ENCODE measurements around the gene CFAP73. TPM values are rescaled to one million over a fixed set of nuclear protein-coding genes. Genes with fewer than 3 reads are reported as not detected.

CFAP73 gene
- total and polyA plus RNA-seq, 2 of the 8 experiments (the other 6 are each of a cell fraction or from before 2014, with no cell fraction given): 0.45 to 0.56 TPM

GRCh38 chr12:113134071-113134470 lies 15.5 kb upstream of the CFAP73 start:
- Histone ChIP-seq H2BK20ac (ENCODE audit: low read length) (no peak overlapping the region), H2BK5ac (ENCODE audit: low read depth, low read length) (no peak overlapping the region), H4K5ac (ENCODE audit: insufficient read length, low read depth, low read length) (no peak overlapping the region), H3K9ac (replicated peaks in 1 of 4; ENCODE audit: extremely low read depth in 1 of 4, low read depth in 3 of 4, low read length in 3 of 4) (no peak overlapping the region), H3K27me3 (replicated peaks in 1 of 4; ENCODE audit: control insufficient read depth in 3 of 4, extremely low read depth in 1 of 4, insufficient read depth in 3 of 4, low read length in 3 of 4) (peaks cover 0 to 13% (median 6%) of the 10 kb centered on the region in 4 experiments; a peak in 5 of 7 replicates), H3K79me2 (ENCODE audit: control insufficient read depth in 1 of 2, insufficient read depth in 2 of 2, low read length in 2 of 2) (no peaks in the 10 kb centered on the region), H2AK5ac (ENCODE audit: low read depth, low read length) (no peak overlapping the region), H3K23ac (ENCODE audit: insufficient read length) (no peak overlapping the region), H3K79me1 (ENCODE audit: low read depth, low read length) (no peaks in the 10 kb centered on the region), H2AFZ (ENCODE audit: low read length) (no peak overlapping the region), H3K27ac (ENCODE audit: low read depth, low read length) (no peak overlapping the region), H4K91ac (replicated peaks; ENCODE audit: insufficient read length, low read length) (no peak overlapping the region), H2BK12ac (ENCODE audit: low read depth, low read length) (no peak overlapping the region), H3K4ac (replicated peaks; ENCODE audit: insufficient read length, low read depth, low read length) (no peak overlapping the region), H3K56ac (replicated peaks; ENCODE audit: insufficient read length, low read depth, low read length) (no peak overlapping the region), H3K4me2 (ENCODE audit: insufficient read depth in 1 of 2, low read depth in 2 of 2, low read length in 2 of 2) (peak overlapping the region in 1 of 2 experiments; percentile 75; a peak in 2 of 4 replicates), H3K4me3 (ENCODE audit: extremely low read depth in 1 of 4, insufficient read depth in 2 of 4, low read depth in 3 of 4, low read length in 4 of 4) (no peak overlapping the region), H3K23me2 (ENCODE audit: low read depth, low read length) (peaks cover 12% of the 10 kb centered on the region; the same call in 1 of the 2 replicates), H4K8ac (ENCODE audit: extremely low read depth, insufficient read depth, low read length) (no peak overlapping the region), H3K14ac (ENCODE audit: insufficient read length) (no peak overlapping the region), H2BK120ac (replicated peaks; ENCODE audit: low read depth, low read length) (no peak overlapping the region), H3K18ac (ENCODE audit: extremely low read depth, low read length) (no peak overlapping the region), H3K36me3 (ENCODE audit: control insufficient read depth in 2 of 4, insufficient read depth in 4 of 4, low read length in 3 of 4) (no peaks in the 10 kb centered on the region), H3K9me3 (ENCODE audit: insufficient read depth in 2 of 2, low read depth in 1 of 2, low read length in 1 of 2) (no peaks in the 10 kb centered on the region), H3K4me1 (replicated peaks in 1 of 4; ENCODE audit: control insufficient read depth in 3 of 4, insufficient read depth in 4 of 4, low read length in 3 of 4) (peaks cover 0 to 13% (median 10%) of the 10 kb centered on the region in 4 experiments; a peak in 6 of 7 replicates), H4K20me1 (replicated peaks in 1 of 2; ENCODE audit: control insufficient read depth in 1 of 2, insufficient read depth in 2 of 2, low read length in 2 of 2) (peaks cover 0 to 7% of the 10 kb centered on the region in 2 experiments), H2BK15ac (ENCODE audit: low read length) (no peak overlapping the region)
- ChIA-PET POLR2A (ENCODE audit: partially characterized antibody) (interaction anchor here (1.2 to 5.9 kb wide), 7 partner anchors 11 to 88 kb away, joined by 3 to 35 read pairs (median 4); no protein-coding TSS in a partner anchor), CTCF (ENCODE audit: partially characterized antibody) (interaction anchor here (0.7 to 7.8 kb wide), 20 partner anchors 9 to 216 kb away, joined by 3 to 67 read pairs (median 6); partner anchors contain the start of gene CFAP73)
- no peak for DNase-seq (ENCODE audit: low read depth in 1 of 2, low spot score in 2 of 2)
- no peak for TF ChIP-seq SP1 (IDR thresholded peaks at IDR 0.05; ENCODE audit: low read depth, low read length)
- TF ChIP-seq SIN3A (conservative IDR thresholded peaks at IDR 0.05 in 1 of 2, IDR thresholded peaks at IDR 0.05 in 1 of 2; ENCODE audit: low read depth in 1 of 2, low read length in 2 of 2): no peak
- no peak for TF ChIP-seq EP300 (IDR thresholded peaks at IDR 0.05; ENCODE audit: borderline replicate concordance in 1 of 2, low read depth in 2 of 2, low read length in 2 of 2)
- TF ChIP-seq CEBPB (IDR thresholded peaks at IDR 0.05; ENCODE audit: low read depth, low read length): no peak
- no peak for TF ChIP-seq HDAC2 (IDR thresholded peaks at IDR 0.05; ENCODE audit: borderline replicate concordance in 1 of 2, low read depth in 2 of 2, low read length in 2 of 2)
- no peak for TF ChIP-seq RXRA (IDR thresholded peaks at IDR 0.05; ENCODE audit: insufficient read depth, low read depth, low read length)
- FAIRE-seq: no peak
- WGBS, 2 experiments (ENCODE audit: extremely low coverage in 1 of 2, insufficient coverage in 1 of 2, insufficient read length in 1 of 2, insufficient replicate concordance in 2 of 2, low coverage in 1 of 2, low lambda C conversion rate in 2 of 2, missing lambda C conversion rate in 1 of 2): 92% methylated on average over 2 of the region's 2 CpGs; no CpG with 5 or more reads in 1 of the 2 experiments

Measured in H1 (cell line).